PC-9 (cell line): ENCODE results near the gene NANOS1. TPM values are rescaled to one million over a fixed set of nuclear protein-coding genes. Genes with fewer than 3 reads are reported as not detected.

ENCODE experiments used
- BruUV-seq: library from RNA; stranded (reverse); fragments of 400-500 nt; replicated peaks from 2 replicates; lab custom pipeline; 2021; lab: Mats Ljungman, UMichigan
- CTCF ChIA-PET: fragments of 300-600 bp; sonication (Branson Sonifier 250); formaldehyde crosslinking; loops from one replicate; lab custom pipeline; 2022; ENCODE audit warnings: antibody characterized with exemption; lab: Charles Lee
- POLR2A ChIA-PET: fragments of 300-600 bp; sonication (Branson Sonifier 250); formaldehyde crosslinking; loops from one replicate; lab custom pipeline; 2022; ENCODE audit warnings: antibody characterized with exemption; ENCODE audit not compliant: unreplicated experiment; lab: Charles Lee
- DNase-seq, 2 experiments: peaks; one replicate each; pipeline versions ENCODE4 v3.0.0 to v3.0.0-alpha.2; 2015 to 2022; ENCODE audit warnings: mixed read lengths in 1 of 2
- H2AFZ ChIP-seq: fragments of 200-600 bp; sonication (generic); 2 replicates; pipeline ENCODE4 v1.8.1; 2017; ENCODE audit warnings: antibody characterized with exemption
- H3F3A ChIP-seq: fragments of 200-600 bp; sonication (generic); 2 replicates; pipeline ENCODE4 v1.8.1; 2017; ENCODE audit warnings: antibody characterized with exemption, mild to moderate bottlenecking, low read depth; ENCODE audit not compliant: insufficient read depth
- H3K27ac ChIP-seq: fragments of 200-600 bp; sonication (generic); 2 replicates; pipeline ENCODE4 v1.6.1; 2016; ENCODE audit warnings: mixed run types
- H3K27me3 ChIP-seq: fragments of 200-600 bp; sonication (generic); 2 replicates; pipeline ENCODE4 v1.6.1; 2016; ENCODE audit warnings: low read depth, mixed run types; ENCODE audit not compliant: insufficient read depth
- H3K36me3 ChIP-seq: fragments of 200-600 bp; sonication (generic); 2 replicates; pipeline ENCODE4 v1.6.1; 2016; ENCODE audit warnings: low read depth, mixed run types
- H3K4me1 ChIP-seq: fragments of 200-600 bp; sonication (generic); replicated peaks from 2 replicates; pipeline ENCODE4 v1.6.1; 2016; ENCODE audit warnings: mixed run types; ENCODE audit not compliant: insufficient read depth
- H3K4me2 ChIP-seq: fragments of 200-600 bp; sonication (generic); 2 replicates; pipeline ENCODE4 v1.6.1; 2017; ENCODE audit warnings: mixed run types
- H3K4me3 ChIP-seq: fragments of 200-600 bp; sonication (generic); 2 replicates; pipeline ENCODE4 v1.6.1; 2016; ENCODE audit warnings: mixed run types
- H3K79me2 ChIP-seq: fragments of 200-600 bp; sonication (generic); 2 replicates; pipeline ENCODE4 v1.6.1; 2017; ENCODE audit warnings: low read depth, mixed run types
- H3K9me2 ChIP-seq: fragments of 200-600 bp; sonication (generic); 2 replicates; pipeline ENCODE4 v1.8.1; 2017; ENCODE audit warnings: mild to moderate bottlenecking; ENCODE audit not compliant: insufficient read depth
- H3K9me3 ChIP-seq: fragments of 200-600 bp; sonication (generic); 2 replicates; pipeline ENCODE4 v1.8.1; 2016; ENCODE audit warnings: low read depth; ENCODE audit not compliant: insufficient read depth
- H4K20me1 ChIP-seq: fragments of 200-600 bp; sonication (generic); 2 replicates; pipeline ENCODE4 v1.8.1; 2017; ENCODE audit not compliant: insufficient read depth
- CTCF ChIP-seq: fragments of 200-600 bp; sonication (generic); conservative IDR thresholded peaks from 2 replicates; pipeline ENCODE4 v1.6.1; 2017; ENCODE audit warnings: mixed run types, antibody characterized with exemption, mild to moderate bottlenecking, moderate library complexity
- EZH2 ChIP-seq: fragments of 200-600 bp; sonication (generic); IDR thresholded peaks from 2 replicates; pipeline ENCODE4 v1.8.0; 2017; ENCODE audit warnings: antibody characterized with exemption, low read depth
- intact Hi-C: fragments of 100-400 bp; cut with micrococcal nuclease; formaldehyde crosslinking; loops from one replicate; pipeline ENCODE4 v1.10.0; 2022; ENCODE audit not compliant: unreplicated experiment
- total RNA-seq: library from RNA; stranded (reverse); gene quantifications from 2 replicates; pipeline ENCODE4 v1.2.3, GENCODE V29; 2021

Gene NANOS1
- total RNA-seq, 1 experiment from 2014 or later = 7.2 TPM

DNA sequence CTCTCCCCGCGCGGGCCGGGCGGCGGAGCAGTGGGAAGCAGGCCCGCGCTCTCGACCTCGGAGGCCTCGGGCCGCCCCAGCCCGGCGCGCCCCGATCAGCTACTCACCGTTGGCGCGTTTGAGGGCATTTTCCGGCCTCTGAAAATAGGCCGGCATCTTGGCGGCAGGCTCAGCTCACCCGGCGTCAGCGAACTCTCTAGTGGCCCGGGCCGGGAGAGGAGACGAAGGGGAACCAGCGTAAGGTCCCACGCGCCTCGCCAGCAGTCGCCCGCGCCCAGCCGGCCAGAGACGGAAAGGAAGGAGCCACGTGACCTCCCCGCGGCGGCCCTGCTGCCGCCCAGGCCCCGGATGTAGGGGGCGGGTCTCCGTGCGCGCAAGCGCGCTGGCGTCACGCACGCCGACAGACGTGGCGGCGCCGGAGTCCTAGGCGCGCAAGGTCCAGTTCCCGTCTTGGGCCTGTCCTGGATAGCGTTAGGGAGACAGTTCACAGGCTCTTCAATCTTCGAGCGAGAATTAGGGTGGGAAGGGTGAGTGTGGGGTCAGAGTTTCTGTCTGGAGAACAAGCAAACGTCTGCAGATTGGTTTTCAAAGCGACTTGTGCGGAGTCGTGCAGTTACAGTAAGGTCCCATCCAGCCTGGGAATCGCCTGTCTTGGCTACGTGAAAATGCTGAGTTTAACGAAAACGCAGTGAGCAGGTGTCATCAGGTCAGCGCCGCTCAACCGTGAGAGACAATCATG lies 51.2 kb downstream of the NANOS1 start, which contains the start of gene EIF3A:
Gene EIF3A, minus strand, starts transcription at position 297 of the 739 bp plus-strand sequence. Its CDS starts 141 bp downstream, at position 156.
- no peaks in the 10 kb centered on the region for H3K9me2 ChIP-seq
- peak; percentile 69 to 87 for DNase-seq
- ChIA-PET CTCF (no interaction called here), POLR2A (interaction anchor here (0.6 kb wide), 1 partner anchor 128 kb away, joined by 15 read pairs; no protein-coding TSS in a partner anchor)
- H4K20me1 ChIP-seq = peaks cover 40% of the 10 kb centered on the region
- peak within 1 kb of the TSS; percentile 87 for H2AFZ ChIP-seq
- H3K36me3 ChIP-seq = 0 out of 2 replicates have a peak, but pooled peaks cover 4% of the 10 kb centered on the region
- H3F3A ChIP-seq = peaks cover 13% of the 10 kb centered on the region
- H3K9me3 ChIP-seq = no peaks in the 10 kb centered on the region
- peaks cover 53% of the 10 kb centered on the region for H3K79me2 ChIP-seq
- intact Hi-C loops = loop anchor here (2.0 kb wide), 1 partner anchor 20 kb away; no protein-coding TSS in a partner anchor
- no peaks in the 10 kb centered on the region for H3K27me3 ChIP-seq
- peaks cover 10% of the 10 kb centered on the region for H3K4me1 ChIP-seq
- H3K4me3 ChIP-seq = peak within 1 kb of the TSS; percentile 84
- peak within 1 kb of the TSS; percentile 81 for H3K4me2 ChIP-seq
- TF ChIP-seq CTCF = no peak
- no peak for TF ChIP-seq EZH2
- H3K27ac ChIP-seq = peak within 1 kb of the TSS; percentile 78
- no TSS peak for BruUV-seq

Other genes with a start within 250 kb of the NANOS1 start
- gene EIF3A, start 51.1 kb downstream of the NANOS1 start, total RNA-seq = 85.5 and 102 TPM in 2 replicates
- 30.1 and 31.8 TPM in 2 replicates for gene DENND10, start 74.4 kb downstream of the NANOS1 start, total RNA-seq
- gene SFXN4, start 136.0 kb downstream of the NANOS1 start, total RNA-seq = 15.4 and 18.3 TPM in 2 replicates
- gene PRDX3, start 149.1 kb downstream of the NANOS1 start, total RNA-seq = 110 and 144 TPM in 2 replicates
- gene GRK5, start 177.9 kb downstream of the NANOS1 start, total RNA-seq = 4.8 and 5.3 TPM in 2 replicates